Measurements from ENCODE around the gene RNF112. TPM values are rescaled to one million over a fixed set of nuclear protein-coding genes. Genes with fewer than 3 reads are reported as not detected.

RNF112 gene
- total RNA-seq, 1 experiment from 2014 or later, result 0.09 TPM

- H3K4me1 ChIP-seq (ENCODE audit: insufficient read depth, low read length, poor library complexity, severe bottlenecking), result peaks cover 6% of the 10 kb centered on the region
- H3K36me3 ChIP-seq (ENCODE audit: insufficient read depth, low read length, poor library complexity, severe bottlenecking), result no peaks in the 10 kb centered on the region
- no peaks in the 10 kb centered on the region for H3K9me3 ChIP-seq (ENCODE audit: low read depth, low read length, poor library complexity, severe bottlenecking)
- CTCF ChIA-PET, result no interaction called here
- BruUV-seq (replicated peaks), result no TSS peak
- H3K27me3 ChIP-seq (replicated peaks; ENCODE audit: insufficient read depth, low read depth, low read length, poor library complexity), result no peaks in the 10 kb centered on the region
- no peak for DNase-seq (ENCODE audit: low spot score)
- no peak overlapping the region for H3K4me3 ChIP-seq (ENCODE audit: low read depth, low read length, poor library complexity, severe bottlenecking)
- TF ChIP-seq CTCF (conservative IDR thresholded peaks at IDR 0.05; ENCODE audit: low read depth, low read length) (no peak), EZH2 (IDR thresholded peaks at IDR 0.05; ENCODE audit: borderline replicate concordance, low read depth, low read length, poor library complexity, severe bottlenecking) (no peak)
- intact Hi-C loops (cut with micrococcal nuclease; ENCODE audit: unreplicated experiment), result no loop called here
- POLR2A ChIA-PET (ENCODE audit: low non-redundant PET), result no interaction called here
- H3K27ac ChIP-seq (ENCODE audit: low read depth, low read length, poor library complexity, severe bottlenecking), result no peak overlapping the region
These were observed 10.9 kb downstream of the RNF112 start for GRCh38 chr17:19421926-19422325.

GRCh38 chr17:19424934-19425868, 14.2 kb downstream of the RNF112 start:
- TF ChIP-seq CTCF (conservative IDR thresholded peaks at IDR 0.05; ENCODE audit: low read depth, low read length), result no peak
- no peak for TF ChIP-seq EZH2 (IDR thresholded peaks at IDR 0.05; ENCODE audit: borderline replicate concordance, low read depth, low read length, poor library complexity, severe bottlenecking)
- BruUV-seq (replicated peaks), result no TSS peak
- ChIA-PET POLR2A (ENCODE audit: low non-redundant PET) (no interaction called here), CTCF (no interaction called here)
- no peaks in the 10 kb centered on the region for H3K27me3 ChIP-seq (replicated peaks; ENCODE audit: insufficient read depth, low read depth, low read length, poor library complexity)
- H3K9me3 ChIP-seq (ENCODE audit: low read depth, low read length, poor library complexity, severe bottlenecking), result no peaks in the 10 kb centered on the region
- intact Hi-C loops (cut with micrococcal nuclease; ENCODE audit: unreplicated experiment), result no loop called here
- no peak overlapping the region for H3K27ac ChIP-seq (ENCODE audit: low read depth, low read length, poor library complexity, severe bottlenecking)
- no peak overlapping the region for H3K4me3 ChIP-seq (ENCODE audit: low read depth, low read length, poor library complexity, severe bottlenecking)
- no peaks in the 10 kb centered on the region for H3K36me3 ChIP-seq (ENCODE audit: insufficient read depth, low read length, poor library complexity, severe bottlenecking)
- peaks cover 6% of the 10 kb centered on the region for H3K4me1 ChIP-seq (ENCODE audit: insufficient read depth, low read length, poor library complexity, severe bottlenecking)
- DNase-seq (ENCODE audit: low spot score), result no peak

- no peaks in the 10 kb centered on the region for H3K9me3 ChIP-seq (ENCODE audit: low read depth, low read length, poor library complexity, severe bottlenecking)
- peaks cover 6% of the 10 kb centered on the region for H3K4me1 ChIP-seq (ENCODE audit: insufficient read depth, low read length, poor library complexity, severe bottlenecking)
- no peak overlapping the region for H3K4me3 ChIP-seq (ENCODE audit: low read depth, low read length, poor library complexity, severe bottlenecking)
- H3K27ac ChIP-seq (ENCODE audit: low read depth, low read length, poor library complexity, severe bottlenecking), result no peak overlapping the region
- TF ChIP-seq CTCF (conservative IDR thresholded peaks at IDR 0.05; ENCODE audit: low read depth, low read length) (no peak), EZH2 (IDR thresholded peaks at IDR 0.05; ENCODE audit: borderline replicate concordance, low read depth, low read length, poor library complexity, severe bottlenecking) (no peak)
- ChIA-PET POLR2A (ENCODE audit: low non-redundant PET) (no interaction called here), CTCF (no interaction called here)
- H3K27me3 ChIP-seq (replicated peaks; ENCODE audit: insufficient read depth, low read depth, low read length, poor library complexity), result no peaks in the 10 kb centered on the region
- no peaks in the 10 kb centered on the region for H3K36me3 ChIP-seq (ENCODE audit: insufficient read depth, low read length, poor library complexity, severe bottlenecking)
- no peak for DNase-seq (ENCODE audit: low spot score)
- BruUV-seq (replicated peaks), result no TSS peak
- intact Hi-C loops (cut with micrococcal nuclease; ENCODE audit: unreplicated experiment), result no loop called here
These were observed 15.6 kb downstream of the RNF112 start for GRCh38 chr17:19426631-19427030.

All from A673 (cell line).